Fibroblast of lung (primary cell): ENCODE results near the gene ZNF557.

ENCODE experiments used
- EZH2 ChIP-seq: IDR thresholded peaks from 2 replicates; pipeline ENCODE4 v1.5.1; 2012; ENCODE audit warnings: low read length, control low read depth, mild to moderate bottlenecking; ENCODE audit errors: missing control alignments
- TF ChIP-seq, protein P1 (sequence below), 2 donors: IDR thresholded peaks in 1 of 2; conservative IDR thresholded peaks in 1 of 2; 1 replicate in 1 of 2; 2 replicates in 1 of 2; pipeline ENCODE4 v1.5.1; 2011 to 2012; ENCODE audit warnings: low read length in 2 of 2, control low read depth in 1 of 2, inconsistent platforms in 1 of 2, low read depth in 1 of 2, mild to moderate bottlenecking in 1 of 2

DNA sequence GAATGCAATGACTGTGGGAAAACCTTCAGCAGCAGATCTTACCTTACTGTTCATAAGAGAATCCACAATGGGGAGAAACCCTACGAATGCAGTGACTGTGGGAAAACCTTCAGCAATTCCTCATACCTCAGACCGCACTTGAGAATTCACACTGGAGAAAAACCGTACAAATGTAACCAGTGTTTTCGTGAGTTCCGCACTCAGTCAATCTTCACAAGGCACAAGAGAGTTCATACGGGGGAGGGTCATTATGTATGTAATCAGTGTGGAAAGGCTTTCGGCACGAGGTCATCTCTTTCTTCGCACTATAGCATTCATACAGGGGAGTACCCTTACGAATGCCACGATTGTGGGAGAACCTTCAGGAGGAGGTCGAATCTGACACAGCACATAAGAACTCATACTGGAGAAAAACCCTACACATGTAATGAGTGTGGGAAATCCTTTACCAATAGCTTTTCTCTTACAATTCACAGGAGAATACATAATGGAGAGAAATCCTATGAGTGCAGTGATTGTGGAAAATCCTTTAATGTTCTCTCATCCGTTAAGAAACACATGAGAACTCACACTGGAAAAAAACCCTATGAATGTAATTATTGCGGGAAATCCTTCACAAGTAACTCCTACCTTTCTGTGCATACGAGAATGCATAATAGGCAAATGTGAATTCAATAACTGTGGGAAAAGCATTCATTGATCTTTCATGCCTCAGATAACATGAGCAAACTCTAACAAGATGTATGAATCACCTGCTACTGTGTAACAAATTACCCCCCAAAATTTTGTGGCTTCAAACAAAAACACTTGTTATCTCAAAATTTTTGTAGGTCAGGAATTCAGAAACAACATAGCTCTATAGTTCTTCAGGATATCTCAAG lies 13.8 kb downstream of the ZNF557 start:
- TF ChIP-seq, protein P1, sequence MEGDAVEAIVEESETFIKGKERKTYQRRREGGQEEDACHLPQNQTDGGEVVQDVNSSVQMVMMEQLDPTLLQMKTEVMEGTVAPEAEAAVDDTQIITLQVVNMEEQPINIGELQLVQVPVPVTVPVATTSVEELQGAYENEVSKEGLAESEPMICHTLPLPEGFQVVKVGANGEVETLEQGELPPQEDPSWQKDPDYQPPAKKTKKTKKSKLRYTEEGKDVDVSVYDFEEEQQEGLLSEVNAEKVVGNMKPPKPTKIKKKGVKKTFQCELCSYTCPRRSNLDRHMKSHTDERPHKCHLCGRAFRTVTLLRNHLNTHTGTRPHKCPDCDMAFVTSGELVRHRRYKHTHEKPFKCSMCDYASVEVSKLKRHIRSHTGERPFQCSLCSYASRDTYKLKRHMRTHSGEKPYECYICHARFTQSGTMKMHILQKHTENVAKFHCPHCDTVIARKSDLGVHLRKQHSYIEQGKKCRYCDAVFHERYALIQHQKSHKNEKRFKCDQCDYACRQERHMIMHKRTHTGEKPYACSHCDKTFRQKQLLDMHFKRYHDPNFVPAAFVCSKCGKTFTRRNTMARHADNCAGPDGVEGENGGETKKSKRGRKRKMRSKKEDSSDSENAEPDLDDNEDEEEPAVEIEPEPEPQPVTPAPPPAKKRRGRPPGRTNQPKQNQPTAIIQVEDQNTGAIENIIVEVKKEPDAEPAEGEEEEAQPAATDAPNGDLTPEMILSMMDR (conservative IDR thresholded peaks at IDR 0.05 in 1 of 2, IDR thresholded peaks at IDR 0.05 in 1 of 2; ENCODE audit: low read depth in 1 of 2, low read length in 2 of 2) = no peak
- no peak for TF ChIP-seq EZH2
